Stimulated activated CD4-positive, alpha-beta T cell treated with anti-CD3 and anti-CD28 coated beads, Interleukin-1b, Interleukin-23, amount 100 ng/mL, for 1 hour (primary cell): Measurements from ENCODE around the gene CYB5RL.
"Not testable (repeated sequence)": the region's sequence is repeated elsewhere in the genome, so short reads cannot be mapped to it uniquely, and the experiment has no call there.

ENCODE experiments used
- DNase-seq, 2 donors: peaks; one replicate each; pipeline ENCODE4 v3.0.0-alpha.2; 2020; ENCODE audit warnings: low read depth in 2 of 2

The CYB5RL gene

DNA sequence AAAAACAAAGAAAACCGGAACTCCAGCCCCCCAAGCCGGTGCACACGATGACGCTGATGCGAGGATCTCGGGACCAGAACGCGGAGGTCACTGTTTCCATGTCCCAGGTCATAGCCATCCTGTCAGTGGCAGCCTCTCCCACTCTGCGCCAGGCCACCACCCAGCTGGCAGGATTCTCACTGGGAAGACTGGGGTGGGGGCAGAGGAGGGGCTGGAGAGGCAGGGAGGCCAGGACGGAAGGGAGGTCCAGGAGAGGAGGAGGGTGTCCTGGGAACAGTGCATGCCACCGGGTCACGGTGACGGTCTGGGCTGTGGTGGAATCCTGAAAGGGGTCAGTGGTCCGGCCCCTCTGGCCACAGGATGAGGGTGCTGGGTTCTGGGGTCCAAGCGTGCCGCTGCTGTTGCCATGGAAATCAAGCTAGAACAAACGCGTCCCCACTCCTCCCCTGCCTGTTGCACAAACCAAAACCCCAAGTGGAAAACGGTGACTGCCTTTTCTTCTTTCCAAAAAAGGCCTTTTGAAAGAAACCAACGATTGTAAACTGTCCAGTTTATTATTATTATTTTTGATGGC lies 26.2 kb upstream of the CYB5RL start:
- no peak for DNase-seq

DNA sequence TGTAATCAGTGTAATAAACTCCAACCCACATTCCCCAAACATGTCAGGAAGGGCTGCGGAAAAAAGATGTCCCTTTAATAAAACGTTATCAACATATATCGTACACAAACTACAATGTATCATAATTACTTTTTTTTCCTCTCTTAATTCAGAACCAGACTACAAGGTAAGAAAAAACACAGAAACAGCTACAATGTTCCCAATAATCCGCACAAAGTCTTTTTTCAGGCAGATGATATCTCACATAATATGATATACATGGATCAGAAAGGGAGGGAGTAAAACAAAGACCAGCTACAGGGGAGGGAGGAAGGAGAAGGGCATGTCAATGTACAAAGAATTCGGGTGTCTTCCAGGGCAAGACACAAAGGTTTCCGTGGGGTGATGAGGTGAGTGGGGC lies 25.5 kb upstream of the CYB5RL start:
- no peak for DNase-seq

DNA sequence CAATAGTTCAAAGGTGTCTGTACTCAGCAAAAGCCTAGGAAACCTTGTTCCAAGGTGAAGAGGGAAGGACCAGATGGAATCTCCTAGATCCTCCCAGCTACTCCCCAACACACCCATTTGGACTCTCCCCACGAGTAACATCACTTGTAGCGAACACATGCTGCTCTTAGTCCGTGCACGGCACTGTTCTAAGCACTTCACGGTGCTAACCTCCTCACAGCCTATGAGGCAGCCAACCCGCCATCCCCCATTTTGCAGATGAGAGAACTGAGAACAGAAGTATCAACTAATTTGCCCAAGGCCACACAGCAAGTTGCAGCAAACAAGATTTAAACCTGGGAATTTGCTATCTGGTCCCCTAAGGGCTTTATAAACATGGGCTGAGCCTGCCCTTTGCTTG lies 24.4 kb upstream of the CYB5RL start:
- no peak for DNase-seq

DNA sequence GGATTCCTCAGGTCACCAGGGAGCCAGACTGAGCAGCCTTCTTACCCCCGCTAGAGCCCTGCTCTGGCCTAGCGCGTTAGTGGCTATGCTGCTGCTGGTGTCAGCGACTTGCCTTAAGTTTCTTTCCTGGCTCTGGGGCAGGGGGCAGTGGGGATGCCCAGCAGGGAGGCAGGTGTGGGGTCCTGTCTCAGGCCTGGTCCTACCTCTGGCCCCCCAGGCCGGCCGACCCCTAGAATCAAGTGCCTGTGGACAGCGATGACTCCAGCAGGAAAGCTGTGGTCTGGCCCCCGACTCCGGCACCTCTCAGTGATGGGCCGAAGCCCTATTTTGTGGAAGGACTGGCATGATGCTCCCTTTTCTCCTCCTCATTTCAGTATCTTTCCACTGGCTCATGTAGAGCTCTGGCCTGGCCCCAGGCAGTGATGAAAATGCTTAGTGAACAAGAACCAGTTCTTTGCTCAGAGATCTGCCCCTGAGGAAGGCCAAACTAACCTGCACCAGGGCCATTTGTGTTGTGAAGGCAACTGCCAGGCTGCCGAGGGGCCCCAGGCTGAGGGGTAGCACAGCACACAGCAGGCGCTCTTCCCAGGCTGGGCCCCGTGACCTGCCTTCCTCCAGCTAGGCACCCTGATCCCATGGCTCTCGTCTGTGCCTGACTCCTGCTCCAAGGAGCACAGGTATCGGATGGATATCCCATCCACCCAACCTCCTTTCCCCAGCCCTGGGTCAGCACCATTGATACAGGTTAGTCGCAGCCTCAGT lies 23.8 kb upstream of the CYB5RL start:
- DNase-seq: no peak

DNA sequence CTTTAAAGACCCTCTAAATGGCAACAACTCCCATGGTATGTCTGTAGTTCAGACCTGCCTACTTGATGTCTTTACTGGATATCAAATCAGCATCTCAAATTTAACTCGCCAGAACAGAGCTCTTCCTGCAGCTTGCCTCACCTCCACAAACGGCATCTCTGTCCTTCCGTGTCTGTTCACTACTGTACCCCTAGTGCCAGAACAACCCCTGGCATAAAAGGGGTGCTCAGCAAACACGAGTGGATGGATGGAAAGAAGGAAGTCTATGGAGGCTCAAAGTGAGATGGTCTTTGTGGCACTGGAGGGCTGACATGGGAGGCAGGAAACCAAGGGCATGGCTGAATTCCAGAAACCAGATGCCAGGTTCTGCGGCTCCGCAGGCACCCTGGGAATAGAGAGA lies 22.9 kb upstream of the CYB5RL start:
- no peak for DNase-seq

DNA sequence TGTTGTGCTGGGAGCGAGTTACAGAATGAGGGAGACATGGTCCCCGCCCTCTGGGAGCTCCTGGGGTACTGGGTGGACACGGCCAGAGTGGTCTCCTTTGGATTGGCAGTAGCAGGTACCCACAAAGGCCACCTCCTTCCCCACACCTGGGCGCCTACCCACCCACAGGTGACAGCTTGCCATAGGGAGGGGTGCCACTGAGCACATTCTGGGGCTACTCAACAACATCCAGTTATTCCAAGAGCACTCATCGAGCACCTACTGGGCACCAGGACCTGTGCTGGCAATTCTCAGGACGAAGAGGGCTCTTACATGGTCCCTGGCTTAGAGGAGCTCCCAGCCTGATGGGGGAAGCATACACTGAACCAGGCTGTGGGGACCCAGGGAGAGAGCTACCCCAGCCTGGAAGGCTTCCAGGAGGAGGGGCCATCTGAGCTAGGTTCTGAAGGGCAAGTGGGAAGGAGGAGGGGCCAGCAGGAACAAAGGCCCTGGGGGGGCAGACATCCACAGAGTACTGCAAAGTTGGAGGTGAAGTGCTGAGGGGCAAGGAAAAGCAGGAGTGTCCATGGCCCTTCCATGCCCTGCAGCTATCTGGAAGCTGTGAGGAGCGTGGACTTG lies 22.1 kb upstream of the CYB5RL start:
- DNase-seq: no peak

DNA sequence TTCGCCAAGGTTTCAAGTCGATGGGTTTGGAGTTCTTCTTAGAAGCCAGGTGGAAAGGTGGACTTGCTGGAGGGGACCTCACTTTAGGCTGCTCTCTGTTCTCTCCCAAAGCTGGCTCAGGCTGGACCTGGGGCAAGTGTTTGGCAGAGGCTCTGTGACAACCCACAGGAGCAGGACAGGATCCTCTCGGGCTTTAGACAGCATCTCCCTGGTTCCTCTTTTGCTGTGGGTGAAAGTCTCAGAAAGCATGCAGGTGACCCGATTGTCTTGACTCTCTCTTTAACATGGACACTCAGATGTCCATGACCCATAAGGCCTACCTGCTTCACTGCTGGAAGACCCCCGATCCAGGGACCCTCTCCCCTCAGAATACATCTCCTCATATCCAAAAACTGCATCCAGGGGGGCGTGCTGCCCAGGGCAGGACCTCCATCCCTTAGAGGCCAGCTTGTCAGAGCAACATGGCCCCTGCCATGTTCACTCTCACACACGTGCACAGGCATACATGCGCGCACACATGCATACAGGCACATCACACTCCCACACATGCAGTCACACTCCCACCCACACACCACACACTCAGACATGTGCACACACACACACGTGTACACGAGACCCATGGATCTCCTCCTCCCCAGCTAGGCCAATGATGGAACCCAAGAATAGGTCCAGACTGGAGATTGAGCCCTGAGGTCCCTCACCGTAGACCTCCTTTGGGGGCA lies 21.4 kb upstream of the CYB5RL start:
- DNase-seq: no peak

DNA sequence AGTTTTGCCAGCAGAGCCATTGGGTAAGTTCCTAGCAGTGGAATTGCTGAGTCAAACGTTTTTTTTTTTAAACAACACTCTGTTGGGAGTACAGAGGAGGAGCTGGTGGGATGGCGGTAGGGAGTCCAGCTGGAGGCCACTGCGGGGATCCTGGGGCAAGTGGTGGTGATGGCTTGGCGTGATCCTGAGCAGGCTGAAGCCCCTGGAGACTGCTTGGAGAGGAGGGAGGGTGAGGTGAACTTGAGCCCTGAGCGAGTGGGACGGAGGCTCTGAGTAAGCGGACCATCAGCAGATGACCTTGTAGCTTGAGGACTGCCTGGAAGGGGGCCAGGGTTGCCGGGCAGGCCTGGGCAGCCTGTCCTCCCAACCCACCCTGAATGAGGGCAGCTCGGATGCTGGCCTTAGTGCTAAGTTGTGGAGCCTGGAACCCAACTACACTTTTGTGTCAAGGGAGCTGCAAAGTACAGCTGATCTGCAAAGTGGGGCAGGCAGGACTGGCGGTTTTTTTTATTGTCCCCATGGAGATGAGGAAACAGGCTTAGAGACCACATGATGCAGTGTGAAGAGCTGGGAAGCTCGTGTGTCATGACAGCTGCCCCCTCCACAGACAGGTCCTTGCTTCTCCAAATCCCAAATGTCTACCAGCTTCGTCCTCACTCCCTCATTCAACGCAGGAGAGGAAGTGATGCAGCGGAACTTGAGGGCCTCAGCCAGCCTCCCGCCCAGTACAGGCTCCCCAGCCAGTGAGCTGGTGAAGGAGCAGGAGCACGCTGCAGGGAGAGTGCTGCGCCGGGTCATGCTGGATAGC lies 20.4 kb upstream of the CYB5RL start:
- no peak for DNase-seq

DNA sequence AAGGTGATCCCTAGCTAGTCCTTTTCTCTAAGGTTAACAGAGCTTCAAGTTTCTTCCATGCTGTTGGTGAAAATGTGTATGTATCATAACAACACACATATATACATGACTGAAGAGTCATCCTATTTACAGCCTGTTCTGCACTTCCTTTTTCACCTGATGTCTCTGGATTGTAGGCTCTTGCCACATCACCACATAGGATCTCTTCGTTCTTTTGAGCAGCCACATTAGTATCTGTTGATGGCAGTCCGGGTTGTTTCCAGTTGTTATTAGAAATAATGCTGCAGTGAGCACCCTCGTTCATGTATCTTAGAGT lies 19.8 kb upstream of the CYB5RL start:
- DNase-seq: no peak

DNA sequence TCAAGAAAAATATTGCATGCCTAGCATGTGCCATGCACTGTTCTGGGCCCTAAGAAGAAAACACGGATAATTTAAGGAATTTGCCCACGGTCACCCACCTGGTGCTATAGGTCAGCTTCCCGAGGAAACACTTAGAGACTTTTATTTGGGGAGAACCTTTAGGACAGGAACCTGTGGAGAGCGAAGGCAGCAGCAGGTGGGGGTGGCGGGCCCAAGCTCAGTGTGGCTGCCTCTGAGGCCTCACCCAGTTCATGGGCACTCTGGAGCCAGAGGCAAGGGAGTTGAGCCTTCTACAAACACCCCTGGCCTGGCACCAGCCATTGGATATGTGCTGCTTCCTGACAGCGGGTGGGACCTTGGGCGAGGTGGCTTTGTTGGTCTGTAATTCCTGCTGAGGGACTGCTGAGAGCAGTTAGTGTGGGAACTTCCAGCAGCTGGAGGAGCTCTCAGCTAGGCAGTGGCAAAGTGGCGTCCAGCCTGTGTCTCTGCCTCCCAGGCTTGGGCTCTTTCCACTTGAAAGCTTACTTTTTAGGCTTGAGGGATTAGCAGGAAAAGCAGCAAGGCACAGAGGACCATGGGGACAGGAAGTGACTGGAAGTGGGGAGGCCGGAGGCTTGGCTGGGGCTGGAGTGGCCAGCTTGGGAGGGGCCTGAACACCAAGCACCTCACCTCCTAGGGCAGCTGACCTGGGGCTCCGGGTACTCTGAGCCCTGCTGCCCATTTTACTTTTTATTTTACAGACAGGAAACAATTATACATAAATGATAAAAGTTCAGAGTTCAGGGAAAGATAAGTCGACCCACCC lies 19.3 kb upstream of the CYB5RL start:
- DNase-seq: no peak

DNA sequence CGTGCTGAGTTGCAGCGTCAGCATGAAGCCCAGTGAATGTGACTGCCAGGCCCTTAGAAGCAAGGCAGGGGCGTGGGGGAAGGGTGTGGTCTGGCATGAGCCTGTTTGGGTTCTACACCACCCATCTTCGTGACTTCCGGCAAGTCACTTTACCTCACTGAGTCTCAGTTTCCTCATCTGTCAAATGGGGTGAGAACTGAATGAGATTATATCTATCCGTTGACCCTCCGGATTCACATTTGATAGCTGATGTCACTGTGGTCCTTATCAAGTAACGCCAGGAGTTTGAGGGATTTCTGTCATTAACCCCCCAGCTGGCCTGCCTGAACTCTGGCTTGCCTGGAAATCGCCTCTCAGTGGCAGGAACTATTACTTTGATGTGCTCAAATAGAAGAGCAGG lies 15.7 kb upstream of the CYB5RL start:
- DNase-seq: no peak

DNA sequence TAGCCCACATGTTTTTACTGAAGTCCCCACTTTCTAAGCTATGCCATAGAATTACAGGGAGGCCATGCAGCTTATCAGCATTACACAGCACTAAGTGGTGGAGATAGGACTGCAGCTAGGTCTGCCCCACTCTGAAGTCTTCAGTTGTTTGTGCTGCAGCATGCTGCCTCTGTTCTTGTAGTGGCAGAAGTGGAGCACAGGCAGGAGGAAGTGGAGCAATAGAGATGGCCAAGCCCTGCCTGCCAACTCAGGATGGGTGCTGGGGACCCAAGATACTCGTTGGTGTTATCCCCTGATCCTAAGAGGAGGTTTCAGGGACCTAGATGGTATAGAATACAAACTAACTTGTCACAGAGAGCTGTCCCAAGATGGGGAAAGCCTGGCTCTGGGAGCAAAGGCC lies 13.0 kb upstream of the CYB5RL start:
- no peak for DNase-seq

DNA sequence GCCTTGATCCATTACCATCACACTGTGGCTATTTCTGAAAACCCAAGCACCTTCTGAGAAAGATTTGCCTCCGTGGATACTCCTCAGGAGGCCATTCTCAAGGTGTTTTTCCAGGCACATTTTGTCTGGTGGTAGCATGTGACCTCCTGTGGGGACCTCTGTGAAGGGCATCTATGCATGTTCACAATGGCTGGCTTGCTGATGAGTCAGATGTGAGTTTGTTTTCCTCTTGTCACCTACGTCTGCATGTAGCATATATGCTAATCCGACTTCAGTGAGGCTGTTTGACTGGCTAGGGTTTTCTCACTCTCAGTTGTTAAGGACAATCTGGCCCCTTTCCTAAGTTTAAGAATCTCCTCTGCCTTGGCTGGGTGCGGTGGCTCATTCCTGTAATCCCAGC lies 8.1 kb upstream of the CYB5RL start:
- not testable (repeated sequence) for DNase-seq

DNA sequence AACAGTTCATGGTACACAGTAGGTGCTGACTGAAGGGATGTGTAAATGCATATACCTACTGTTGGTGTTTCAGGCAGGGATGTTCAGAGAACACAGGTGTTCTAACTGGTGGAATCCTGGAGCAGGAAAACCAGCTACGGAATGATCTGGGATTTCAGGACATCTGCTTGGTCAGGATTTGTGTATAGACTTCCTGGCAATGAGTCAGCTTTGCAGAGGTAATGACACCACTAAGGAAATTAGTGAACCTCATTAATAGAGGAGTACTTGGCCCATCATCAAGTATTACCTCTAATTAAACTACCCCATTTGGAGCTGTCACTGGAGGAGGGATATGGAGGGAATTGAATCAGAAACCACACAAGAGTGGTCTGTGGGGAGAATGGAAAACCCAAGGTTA lies 7.5 kb upstream of the CYB5RL start:
- DNase-seq: no peak

DNA sequence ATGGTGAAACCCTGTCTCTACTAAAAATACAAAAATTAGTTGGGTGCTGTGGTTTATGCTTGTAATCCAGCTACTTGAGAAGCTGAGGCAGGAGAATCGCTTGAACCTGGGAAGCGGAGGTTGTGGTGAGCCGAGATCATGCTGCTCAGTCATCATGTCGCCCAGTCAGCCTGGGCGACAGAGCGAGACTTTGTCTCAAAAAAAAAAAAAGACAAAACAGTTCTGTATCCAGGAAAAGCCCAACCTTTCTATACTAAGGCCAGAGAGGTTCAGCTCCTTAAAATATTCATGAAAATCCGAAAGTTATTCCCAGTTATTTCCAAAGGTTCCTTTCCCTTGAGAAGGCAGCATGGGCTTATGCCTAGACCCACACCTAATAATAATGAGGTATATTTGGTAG lies 4.4 kb upstream of the CYB5RL start:
- no peak for DNase-seq

DNA sequence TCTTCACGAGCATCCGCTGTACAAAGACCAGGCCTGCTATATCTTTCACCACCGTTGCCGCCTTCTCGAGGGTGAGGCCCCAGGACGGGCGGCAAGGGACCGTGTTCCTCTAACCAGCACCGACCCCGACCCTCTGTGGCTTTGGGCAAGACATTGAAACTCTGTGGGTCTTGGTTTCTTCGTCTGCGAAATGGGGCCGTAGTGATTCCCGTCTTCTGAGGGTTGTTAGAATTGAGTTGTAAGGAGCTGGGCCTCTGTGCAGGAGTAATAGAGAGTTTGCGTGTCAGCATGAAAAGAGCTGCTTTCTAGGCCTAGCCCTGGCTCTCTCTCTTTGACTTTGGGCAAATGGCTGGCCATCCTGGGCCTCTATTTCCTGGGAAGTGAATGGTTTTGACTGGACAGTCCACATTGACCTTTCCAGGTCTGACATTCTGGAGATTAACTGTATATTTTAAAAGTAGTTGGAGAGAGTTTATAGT lies 728 bp upstream of the CYB5RL start:
- no peak for DNase-seq

DNA sequence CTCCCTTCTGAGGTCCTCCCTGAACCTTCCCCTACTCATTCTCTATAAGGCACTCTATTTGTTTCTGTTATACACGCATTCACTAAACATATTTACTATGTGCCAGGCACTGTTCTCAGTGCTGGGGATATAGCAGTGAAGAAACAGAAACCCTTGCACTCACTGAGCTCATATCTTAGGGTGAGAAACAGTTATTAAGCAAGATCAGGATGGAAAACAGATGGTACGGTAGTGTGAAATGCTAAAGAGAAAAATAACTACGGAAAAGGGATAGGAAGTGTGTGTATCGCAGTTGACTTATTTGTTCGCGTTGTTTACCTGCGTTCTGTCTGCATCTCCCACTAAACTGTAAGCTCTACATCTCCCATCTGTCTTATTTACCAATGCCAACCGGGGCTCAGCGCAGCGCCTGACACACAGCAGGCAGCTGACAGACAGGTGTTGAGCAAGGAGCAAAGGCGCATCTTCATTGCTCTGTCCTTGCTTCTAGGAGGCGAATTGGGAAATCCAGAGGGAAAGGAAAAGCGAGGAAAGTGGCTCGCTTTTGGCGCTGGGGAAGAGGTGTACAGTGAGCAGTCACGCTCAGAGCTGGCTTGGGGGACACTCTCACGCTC lies 572 bp downstream of the CYB5RL start:
- no peak for DNase-seq

DNA sequence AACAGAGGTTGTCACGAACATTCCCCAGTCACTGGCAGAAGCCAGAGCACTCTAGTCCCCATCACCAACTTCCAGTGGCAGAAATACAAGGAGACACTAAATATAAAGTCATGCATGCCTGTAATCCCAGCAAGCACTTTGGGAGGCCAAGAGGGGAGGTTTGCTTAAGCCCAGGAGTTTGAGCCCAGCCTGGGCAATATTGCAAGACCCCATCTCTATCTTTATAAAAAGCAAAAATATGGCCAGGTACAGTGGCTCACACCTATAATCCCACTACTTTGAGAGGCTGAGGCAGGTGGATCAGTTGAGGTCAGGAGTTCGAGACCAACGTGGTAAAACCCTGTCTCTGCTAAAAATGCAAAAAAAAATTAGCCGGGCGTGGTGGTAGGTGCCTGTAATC lies 6.4 kb downstream of the CYB5RL start:
- DNase-seq: no peak

DNA sequence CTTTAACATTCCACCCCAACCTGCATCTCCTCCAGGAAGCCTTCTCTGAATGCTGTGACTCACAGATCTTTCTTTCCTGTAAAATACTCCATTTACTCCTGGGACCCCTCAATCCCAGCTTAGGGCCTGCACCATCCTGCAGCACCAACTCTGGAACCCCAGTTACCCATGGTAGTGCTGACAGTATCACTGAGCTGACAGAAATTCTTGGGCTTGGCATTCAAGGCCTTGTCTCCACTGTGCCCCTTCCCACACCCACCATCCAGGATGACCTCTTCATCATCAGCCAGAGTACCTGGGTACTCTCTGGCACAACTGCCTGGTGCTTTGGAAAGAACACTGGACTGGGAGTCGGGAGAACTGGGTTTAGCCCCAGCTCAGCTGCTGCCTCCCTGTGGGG lies 8.3 kb downstream of the CYB5RL start:
- DNase-seq: no peak

DNA sequence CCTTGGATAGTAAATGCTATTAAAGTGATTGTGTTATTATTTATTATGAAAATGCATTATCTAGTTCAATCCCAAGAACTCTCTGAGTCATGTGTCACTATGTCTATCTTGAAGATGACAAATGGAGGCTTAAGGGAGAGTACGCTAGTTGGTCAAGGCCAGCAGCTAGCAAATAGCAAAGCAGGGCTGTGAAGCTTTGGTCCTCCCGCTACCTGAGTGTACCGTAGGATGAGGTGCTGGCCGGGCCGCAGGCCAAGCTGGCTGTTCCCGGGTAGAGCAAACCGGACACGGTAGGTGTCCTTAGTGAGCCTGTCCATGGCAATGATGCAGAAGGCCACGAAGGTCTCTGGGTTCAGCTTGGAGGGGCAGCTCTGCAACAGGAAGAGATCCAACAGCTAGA lies 9.3 kb downstream of the CYB5RL start:
- DNase-seq: no peak

DNA sequence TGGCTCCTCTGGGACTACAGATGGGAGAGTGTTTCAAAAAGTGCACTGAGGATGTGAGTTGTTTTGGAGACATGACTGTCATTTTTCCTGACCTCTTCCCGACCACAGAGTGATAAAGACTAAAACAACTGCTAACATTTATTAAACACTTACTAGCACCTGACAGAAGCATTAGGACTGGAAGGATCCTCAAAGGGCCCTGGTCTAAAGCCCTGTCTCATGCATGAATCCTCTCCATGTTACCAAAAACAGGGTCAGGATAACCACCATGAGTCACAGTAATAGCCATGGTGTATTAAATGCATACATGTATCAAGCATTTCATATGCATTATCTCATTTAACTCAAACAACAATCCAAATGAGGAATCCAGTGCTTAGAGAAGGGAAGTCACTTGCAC lies 11.5 kb downstream of the CYB5RL start:
- DNase-seq: no peak
